ENCODE measurements around the gene C14orf180. TPM values are rescaled to one million over a fixed set of nuclear protein-coding genes. Genes with fewer than 3 reads are reported as not detected.

Gene C14orf180
- total RNA-seq, 1 donor = not detected

DNA sequence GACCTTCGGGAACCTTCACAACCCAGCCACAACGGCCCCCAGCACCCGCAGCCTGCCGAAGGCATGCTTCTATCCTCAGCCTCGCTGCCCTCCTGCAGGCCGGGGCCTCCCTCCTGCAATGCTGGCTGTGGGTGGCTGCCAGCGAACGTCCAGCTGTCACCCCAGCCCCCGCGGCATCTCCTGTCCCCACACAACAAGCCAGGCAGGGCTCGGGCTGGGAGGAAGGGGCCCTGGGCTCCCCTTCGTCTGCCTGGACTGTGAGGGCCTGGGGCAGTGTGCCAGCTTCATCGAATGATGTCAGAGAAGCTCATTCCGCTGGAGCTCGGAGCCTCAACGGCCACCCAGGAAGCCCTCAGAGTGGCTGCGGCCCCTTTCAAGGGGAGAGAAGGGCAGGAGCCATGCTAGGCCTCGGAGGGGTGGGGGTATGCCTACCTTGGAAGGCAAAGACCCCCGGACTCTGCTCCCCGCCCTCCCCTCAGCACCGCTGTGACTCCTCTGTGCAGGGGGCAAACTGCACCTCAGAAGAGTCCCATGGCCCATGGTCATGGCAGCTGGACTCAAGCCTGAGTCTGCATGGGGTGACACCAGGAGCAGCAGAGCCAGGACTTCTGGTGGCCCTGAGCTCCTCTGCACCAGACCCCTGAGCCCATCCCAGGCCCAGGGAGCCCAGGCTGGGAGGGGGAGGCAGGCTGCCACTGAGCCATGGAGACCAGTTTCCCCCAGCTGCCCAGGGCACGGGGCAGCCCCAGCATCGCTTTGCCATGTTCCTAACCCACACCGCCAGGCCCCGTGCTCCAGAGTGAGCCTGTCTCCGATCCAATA lies 24.7 kb upstream of the C14orf180 start:
- H3K4me3 ChIP-seq (ENCODE audit: low read depth, low read length) = no peak overlapping the region
- DNase-seq (ENCODE audit: low read depth) = no peak
- TF ChIP-seq, protein P1, sequence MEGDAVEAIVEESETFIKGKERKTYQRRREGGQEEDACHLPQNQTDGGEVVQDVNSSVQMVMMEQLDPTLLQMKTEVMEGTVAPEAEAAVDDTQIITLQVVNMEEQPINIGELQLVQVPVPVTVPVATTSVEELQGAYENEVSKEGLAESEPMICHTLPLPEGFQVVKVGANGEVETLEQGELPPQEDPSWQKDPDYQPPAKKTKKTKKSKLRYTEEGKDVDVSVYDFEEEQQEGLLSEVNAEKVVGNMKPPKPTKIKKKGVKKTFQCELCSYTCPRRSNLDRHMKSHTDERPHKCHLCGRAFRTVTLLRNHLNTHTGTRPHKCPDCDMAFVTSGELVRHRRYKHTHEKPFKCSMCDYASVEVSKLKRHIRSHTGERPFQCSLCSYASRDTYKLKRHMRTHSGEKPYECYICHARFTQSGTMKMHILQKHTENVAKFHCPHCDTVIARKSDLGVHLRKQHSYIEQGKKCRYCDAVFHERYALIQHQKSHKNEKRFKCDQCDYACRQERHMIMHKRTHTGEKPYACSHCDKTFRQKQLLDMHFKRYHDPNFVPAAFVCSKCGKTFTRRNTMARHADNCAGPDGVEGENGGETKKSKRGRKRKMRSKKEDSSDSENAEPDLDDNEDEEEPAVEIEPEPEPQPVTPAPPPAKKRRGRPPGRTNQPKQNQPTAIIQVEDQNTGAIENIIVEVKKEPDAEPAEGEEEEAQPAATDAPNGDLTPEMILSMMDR (IDR thresholded peaks at IDR 0.05; ENCODE audit: insufficient read depth, low read length) = no peak

DNA sequence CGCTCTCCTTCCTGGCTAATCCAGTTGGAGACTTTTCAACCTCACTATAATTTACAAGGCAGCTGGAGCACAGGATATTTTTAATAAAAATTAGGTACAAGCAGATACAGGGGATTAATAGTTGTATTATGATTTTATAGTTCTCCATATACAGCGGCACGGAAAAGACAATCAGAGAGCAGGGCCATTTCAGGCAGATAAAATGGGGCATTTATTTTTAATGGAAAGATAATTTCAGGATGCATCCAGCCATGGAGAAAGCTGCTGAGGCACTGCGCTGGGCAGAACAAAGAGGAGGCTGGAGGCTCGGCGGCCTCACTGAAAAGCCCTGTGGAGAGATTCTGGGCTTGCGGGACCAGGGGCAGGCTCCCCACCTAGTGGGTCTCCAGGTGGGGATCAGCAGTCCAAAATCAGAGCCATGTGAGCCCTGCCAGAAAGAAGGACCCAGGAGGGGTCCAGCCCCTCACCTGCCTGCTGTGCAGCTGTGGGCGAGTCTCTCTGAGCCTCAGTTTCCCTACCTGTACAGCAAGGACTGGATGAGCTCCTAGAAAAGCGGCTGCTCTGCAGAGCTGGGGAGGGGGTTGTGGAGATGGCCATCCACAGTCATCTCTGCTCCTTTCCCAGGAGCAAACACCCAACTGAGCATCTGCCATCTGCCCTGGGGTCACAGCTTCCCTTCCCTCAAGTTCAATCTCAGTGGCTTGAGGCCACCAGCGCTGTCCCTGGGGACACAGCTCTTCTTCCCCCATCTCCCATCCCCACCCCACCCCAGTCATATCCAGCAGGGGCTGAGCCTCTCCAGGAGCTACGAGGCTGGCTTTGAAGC lies 23.9 kb upstream of the C14orf180 start:
- H3K4me3 ChIP-seq (ENCODE audit: low read depth, low read length) = no peak overlapping the region
- TF ChIP-seq, protein P1 (IDR thresholded peaks at IDR 0.05; ENCODE audit: insufficient read depth, low read length) = no peak
- no peak for DNase-seq (ENCODE audit: low read depth)

DNA sequence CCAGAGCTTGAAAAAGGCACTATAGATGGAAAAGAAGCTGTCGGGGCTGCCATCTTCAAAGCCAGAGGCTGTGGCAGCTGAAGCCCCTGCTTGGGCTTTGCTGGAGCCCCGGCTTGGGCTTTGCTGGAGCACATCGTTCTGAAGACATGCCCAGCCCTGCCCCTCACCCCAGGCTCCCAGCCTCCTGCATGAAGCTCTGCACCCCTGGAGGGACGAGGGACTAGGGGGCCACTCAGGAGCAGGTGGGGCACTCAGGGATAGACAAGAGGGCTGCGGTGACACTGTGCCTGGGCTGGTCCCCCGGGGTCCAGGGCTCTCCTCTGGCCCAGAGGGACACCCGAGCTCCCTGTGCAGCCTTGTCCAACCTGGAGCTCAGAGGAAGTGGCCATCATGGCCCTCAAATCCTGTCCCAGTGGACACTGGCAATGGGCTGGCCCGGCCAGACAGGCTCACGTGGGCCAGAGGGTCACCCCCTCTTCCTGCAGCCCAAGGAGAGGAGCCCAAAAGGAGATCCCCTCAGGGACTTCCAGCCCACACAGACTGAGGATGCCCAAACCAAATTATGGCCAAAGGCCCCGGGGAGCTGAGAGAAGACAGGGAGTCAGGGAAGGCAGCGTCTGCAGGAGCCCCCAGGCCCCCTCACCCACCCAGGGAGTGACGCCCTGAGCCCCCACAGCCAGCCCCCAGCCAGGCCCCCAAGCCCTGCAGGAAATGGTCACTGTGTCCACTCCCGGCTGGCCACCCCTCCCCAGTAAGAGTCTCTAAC lies 23.1 kb upstream of the C14orf180 start:
- TF ChIP-seq, protein P1 (IDR thresholded peaks at IDR 0.05; ENCODE audit: insufficient read depth, low read length) = no peak
- DNase-seq (ENCODE audit: low read depth) = no peak
- no peak overlapping the region for H3K4me3 ChIP-seq (ENCODE audit: low read depth, low read length)

- no peak overlapping the region for H3K4me3 ChIP-seq (ENCODE audit: low read depth, low read length)
- no peak for DNase-seq (ENCODE audit: low read depth)
- TF ChIP-seq, protein P1 (IDR thresholded peaks at IDR 0.05; ENCODE audit: insufficient read depth, low read length) = no peak
These were observed 22.5 kb upstream of the C14orf180 start for GRCh38 chr14:104557086-104557485.

DNA sequence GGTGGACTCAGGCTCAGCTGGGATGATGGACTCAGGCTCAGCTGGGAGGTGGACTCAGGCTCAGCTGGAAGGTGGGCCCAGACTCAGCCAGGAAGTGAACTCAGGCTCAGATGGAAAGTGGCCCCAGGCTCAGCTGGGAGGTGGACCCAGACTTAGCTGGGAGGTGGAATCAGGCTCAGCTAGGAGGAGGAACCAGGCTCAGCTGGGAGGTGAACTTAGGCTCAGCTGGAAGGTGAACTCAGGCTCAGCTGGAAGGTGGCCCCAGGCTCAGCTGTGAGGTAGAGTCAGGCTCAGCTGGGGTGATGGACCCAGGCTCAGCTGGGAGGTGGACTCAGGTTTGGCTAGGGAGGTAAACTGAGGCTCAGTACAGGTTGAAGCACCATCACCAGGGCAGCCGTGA lies 21.8 kb upstream of the C14orf180 start:
- H3K4me3 ChIP-seq (ENCODE audit: low read depth, low read length) = no peak overlapping the region
- no peak for DNase-seq (ENCODE audit: low read depth)
- TF ChIP-seq, protein P1 (IDR thresholded peaks at IDR 0.05; ENCODE audit: insufficient read depth, low read length) = no peak

- TF ChIP-seq, protein P1 (IDR thresholded peaks at IDR 0.05; ENCODE audit: insufficient read depth, low read length) = no peak
- no peak overlapping the region for H3K4me3 ChIP-seq (ENCODE audit: low read depth, low read length)
- no peak for DNase-seq (ENCODE audit: low read depth)
These were observed 21.1 kb upstream of the C14orf180 start for GRCh38 chr14:104558231-104559027.
